WERI-Rb-1 (cell line): ENCODE results near the gene COL19A1.

Experiments used
- DNase-seq: peaks from one replicate; pipeline ENCODE4 v3.0.0-alpha.2; 2020
- H3K27ac ChIP-seq: fragments of 250-450 bp; sonication (Bioruptor Pico); 2 replicates; pipeline ENCODE4 v1.5.1; 2020; ENCODE audit warnings: mild to moderate bottlenecking, moderate library complexity
- H3K27me3 ChIP-seq: fragments of 250-450 bp; sonication (Bioruptor Pico); 2 replicates; pipeline ENCODE4 v1.5.1; 2021; ENCODE audit warnings: mild to moderate bottlenecking, low read depth, moderate library complexity; ENCODE audit not compliant: insufficient read depth, severe bottlenecking
- H3K36me3 ChIP-seq: fragments of 250-450 bp; sonication (Bioruptor Pico); 2 replicates; pipeline ENCODE4 v1.5.1; 2020; ENCODE audit warnings: mild to moderate bottlenecking, moderate library complexity
- H3K4me3 ChIP-seq: 2 replicates; pipeline ENCODE4 v1.5.1; 2011; ENCODE audit warnings: low read depth, mild to moderate bottlenecking, control low read depth, low read length
- H3K9me3 ChIP-seq: fragments of 250-450 bp; sonication (Bioruptor Pico); 2 replicates; pipeline ENCODE4 v1.5.1; 2021; ENCODE audit warnings: mild to moderate bottlenecking, moderate library complexity; ENCODE audit not compliant: severe bottlenecking
- TF ChIP-seq, protein P1 (sequence below): IDR thresholded peaks from 2 replicates; pipeline ENCODE4 v1.5.1; 2011; ENCODE audit warnings: low read depth, mild to moderate bottlenecking, control low read depth, inconsistent platforms, low read length

COL19A1 gene

DNA sequence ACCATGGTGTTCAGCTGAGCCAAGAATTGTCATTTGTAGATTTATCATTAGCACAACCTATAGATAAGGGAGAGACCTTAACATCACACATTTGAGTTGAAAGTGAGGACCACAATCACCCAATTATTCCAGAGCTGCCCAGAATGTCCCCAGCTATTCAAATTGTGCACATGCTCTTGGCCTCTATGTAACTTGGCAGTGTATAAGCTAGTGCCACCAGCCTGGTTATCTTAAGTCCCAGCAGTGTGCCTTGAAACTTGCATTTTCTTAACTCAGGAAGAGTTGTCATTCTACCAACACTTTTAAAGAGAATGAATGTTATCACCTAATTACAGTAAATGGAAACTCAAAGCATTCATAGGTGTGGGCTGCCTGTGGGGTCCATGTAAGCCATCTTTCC is 245.4 kb downstream of the COL19A1 start:
- H3K4me3 ChIP-seq = no peak overlapping the region
- TF ChIP-seq, protein P1, sequence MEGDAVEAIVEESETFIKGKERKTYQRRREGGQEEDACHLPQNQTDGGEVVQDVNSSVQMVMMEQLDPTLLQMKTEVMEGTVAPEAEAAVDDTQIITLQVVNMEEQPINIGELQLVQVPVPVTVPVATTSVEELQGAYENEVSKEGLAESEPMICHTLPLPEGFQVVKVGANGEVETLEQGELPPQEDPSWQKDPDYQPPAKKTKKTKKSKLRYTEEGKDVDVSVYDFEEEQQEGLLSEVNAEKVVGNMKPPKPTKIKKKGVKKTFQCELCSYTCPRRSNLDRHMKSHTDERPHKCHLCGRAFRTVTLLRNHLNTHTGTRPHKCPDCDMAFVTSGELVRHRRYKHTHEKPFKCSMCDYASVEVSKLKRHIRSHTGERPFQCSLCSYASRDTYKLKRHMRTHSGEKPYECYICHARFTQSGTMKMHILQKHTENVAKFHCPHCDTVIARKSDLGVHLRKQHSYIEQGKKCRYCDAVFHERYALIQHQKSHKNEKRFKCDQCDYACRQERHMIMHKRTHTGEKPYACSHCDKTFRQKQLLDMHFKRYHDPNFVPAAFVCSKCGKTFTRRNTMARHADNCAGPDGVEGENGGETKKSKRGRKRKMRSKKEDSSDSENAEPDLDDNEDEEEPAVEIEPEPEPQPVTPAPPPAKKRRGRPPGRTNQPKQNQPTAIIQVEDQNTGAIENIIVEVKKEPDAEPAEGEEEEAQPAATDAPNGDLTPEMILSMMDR = no peak
- H3K27me3 ChIP-seq = no peaks in the 10 kb centered on the region
- no peak for DNase-seq
- no peaks in the 10 kb centered on the region for H3K9me3 ChIP-seq
- H3K27ac ChIP-seq = no peak overlapping the region
- no peaks in the 10 kb centered on the region for H3K36me3 ChIP-seq

DNA sequence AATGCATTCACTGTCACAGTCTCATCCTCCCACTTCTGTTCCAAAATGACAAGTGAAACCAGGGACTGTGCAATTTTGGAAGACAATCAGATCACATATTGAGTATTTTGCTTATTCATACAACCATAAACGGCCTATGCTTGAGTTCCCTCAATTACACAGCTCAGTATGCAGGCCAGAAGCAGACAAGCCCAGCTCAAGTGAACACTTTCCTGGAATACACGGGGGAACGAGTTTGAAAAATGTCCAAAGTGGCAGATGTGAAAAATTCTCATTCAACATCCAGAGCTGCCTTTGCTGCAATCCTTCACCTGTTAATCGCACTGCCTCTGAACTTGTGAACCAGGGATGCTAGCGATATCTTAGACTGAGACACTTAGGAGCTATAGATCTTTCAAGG is 246.4 kb downstream of the COL19A1 start:
- Histone ChIP-seq H3K36me3 (no peaks in the 10 kb centered on the region), H3K9me3 (no peaks in the 10 kb centered on the region), H3K27ac (no peak overlapping the region), H3K4me3 (no peak overlapping the region), H3K27me3 (no peaks in the 10 kb centered on the region)
- TF ChIP-seq, protein P1 = no peak
- no peak for DNase-seq

DNA sequence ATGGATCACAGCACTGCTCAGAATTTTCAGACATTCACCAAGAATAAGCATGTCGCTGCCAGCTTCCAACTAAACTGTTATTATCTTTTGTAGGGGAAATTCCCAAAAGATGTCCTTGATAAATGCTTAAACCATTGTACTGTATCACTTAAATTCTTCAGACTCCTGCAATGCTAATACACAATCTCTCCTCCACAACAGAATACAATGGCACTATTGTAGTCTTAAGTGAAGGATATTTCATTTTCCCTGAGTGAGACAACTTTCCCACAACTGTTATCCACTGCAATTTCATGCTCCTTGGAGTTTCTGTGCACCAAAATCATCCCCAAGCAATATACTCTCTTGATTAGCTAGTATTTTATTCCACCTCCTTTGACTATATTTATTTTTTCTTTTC is 246.8 kb downstream of the COL19A1 start:
- Histone ChIP-seq H3K27ac (no peak overlapping the region), H3K36me3 (no peaks in the 10 kb centered on the region), H3K9me3 (no peaks in the 10 kb centered on the region), H3K27me3 (no peaks in the 10 kb centered on the region), H3K4me3 (no peak overlapping the region)
- DNase-seq = no peak
- TF ChIP-seq, protein P1 = no peak

DNA sequence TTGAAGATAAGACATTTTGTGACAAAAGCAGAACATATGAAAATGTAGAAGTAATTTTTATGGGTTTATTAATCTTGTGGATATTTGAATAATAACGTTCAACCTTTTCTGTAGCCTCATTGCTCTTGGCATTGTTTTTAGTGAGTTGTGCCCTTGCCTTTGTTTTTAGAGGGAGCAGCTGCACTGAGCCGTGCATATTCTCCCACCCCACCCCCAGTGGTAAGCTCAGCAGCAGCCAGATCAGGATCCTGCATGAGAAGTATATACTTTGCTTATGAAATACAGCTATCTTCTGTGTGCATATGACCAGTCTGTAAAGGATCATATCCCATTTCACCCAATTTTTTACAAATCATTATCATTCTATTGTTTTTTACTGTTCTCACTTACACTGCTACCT is 252.3 kb downstream of the COL19A1 start:
- Histone ChIP-seq H3K36me3 (no peaks in the 10 kb centered on the region), H3K9me3 (no peaks in the 10 kb centered on the region), H3K27me3 (no peaks in the 10 kb centered on the region), H3K4me3 (no peak overlapping the region), H3K27ac (no peak overlapping the region)
- TF ChIP-seq, protein P1 = no peak
- DNase-seq = no peak

DNA sequence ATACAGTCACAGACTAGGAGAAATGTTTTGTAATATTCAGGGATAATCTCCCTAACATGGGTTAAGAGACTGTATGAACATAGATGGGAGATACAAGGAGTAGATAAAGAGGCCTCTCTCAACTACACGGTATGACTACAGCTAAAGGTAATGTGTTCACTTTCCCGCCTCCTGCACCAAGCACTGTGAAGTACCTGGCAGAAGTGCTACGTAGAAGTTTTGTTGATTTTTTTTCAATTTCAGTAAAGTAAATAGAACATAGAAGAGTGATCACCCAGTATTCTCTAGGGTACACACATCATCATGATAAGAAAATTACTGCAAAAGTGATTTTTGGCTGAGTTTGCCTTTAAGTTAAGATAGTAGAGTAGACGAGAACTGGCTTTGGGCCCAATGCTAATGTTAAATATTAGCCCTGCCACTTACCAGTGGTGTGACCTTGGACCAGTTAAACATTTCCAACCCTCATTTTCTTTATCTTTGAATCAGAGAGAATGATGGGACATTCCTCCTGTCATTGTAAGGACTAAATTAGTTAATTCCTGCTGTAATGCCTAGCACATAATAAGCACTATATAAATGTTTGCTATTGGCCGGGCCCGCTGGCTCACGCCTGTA is 253.0 kb downstream of the COL19A1 start:
- TF ChIP-seq, protein P1 = no peak
- Histone ChIP-seq H3K27ac (no peak overlapping the region), H3K27me3 (no peaks in the 10 kb centered on the region), H3K4me3 (no peak overlapping the region), H3K9me3 (no peaks in the 10 kb centered on the region), H3K36me3 (no peaks in the 10 kb centered on the region)
- DNase-seq = no peak

DNA sequence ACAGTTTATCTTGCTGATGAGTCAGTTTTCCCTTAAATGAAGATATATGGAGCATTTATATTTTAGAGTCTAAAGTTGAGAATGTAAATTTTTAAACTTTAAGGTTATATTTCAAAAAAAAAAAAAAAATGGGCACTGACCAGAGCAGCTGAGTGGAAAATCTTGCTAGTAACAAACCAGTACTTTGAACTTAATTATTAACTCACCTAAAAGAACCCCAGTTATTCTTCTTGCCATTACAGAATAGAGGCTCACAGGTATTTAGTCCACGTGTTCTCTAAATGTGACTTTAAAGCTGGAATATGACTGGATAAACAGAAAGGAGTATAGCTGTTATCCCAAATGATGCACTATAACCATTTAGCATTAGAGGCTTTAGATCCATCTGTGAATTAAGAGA is 258.1 kb downstream of the COL19A1 start:
- Histone ChIP-seq H3K4me3 (no peak overlapping the region), H3K27me3 (no peaks in the 10 kb centered on the region), H3K27ac (no peak overlapping the region), H3K9me3 (no peaks in the 10 kb centered on the region), H3K36me3 (no peaks in the 10 kb centered on the region)
- DNase-seq = no peak
- TF ChIP-seq, protein P1 = no peak
